SIG-M5 treated with dmso at 0.1 percent for 504 hours (cell line): ENCODE results near the gene MCM8.

Experiments used
- DNase-seq: peaks from one replicate; lab custom pipeline; 2025; ENCODE audit not compliant: unreplicated experiment; lab: John Stamatoyannopoulos, UW

Gene MCM8

DNA sequence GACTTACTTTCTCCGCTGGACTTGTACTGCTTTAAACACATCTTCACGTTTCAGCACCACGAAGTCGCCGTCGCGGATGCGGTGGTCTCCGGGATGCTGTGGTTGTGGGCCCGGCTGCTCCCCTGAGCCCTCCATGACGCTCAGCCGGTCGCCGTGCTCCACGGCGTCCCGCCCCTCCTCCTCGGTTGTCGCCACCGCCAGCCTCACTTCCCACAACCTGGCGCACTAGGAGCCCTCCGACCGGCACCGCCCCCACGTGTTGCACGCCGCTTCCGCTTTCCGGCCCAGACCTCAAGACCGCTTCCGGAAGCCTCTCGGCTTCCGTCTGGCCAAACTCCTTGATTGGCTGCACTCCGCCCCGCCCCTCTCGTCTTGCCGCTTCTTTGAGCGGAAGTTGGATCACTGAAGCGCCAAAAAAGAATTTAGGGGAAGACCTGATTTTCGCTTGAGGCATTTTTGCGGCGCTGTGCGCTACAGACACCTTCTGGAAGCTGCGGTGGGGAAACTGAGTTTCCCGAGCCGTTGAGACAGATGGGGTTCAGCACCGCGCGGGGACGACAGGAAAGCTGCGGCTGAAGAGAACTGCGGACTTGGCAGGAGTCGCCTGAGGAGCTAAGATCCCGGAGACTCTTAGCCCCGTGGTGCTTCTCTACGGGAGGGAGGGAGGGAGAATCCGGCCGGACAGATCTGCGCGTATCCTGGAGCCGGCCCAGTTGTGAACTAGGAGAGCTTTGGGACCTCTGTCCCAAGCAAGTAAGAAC lies at the start of gene MCM8, which contains the start of gene TRMT6:
TSS of gene MCM8 (plus strand) at position 382 of the 761 bp plus-strand sequence. CDS start 1,364 bp downstream, outside the sequence.
TSS of gene TRMT6 (minus strand) at position 263 of the 761 bp plus-strand sequence. CDS start at position 135, 128 bp downstream.
- DNase-seq: peak; percentile 99

DNA sequence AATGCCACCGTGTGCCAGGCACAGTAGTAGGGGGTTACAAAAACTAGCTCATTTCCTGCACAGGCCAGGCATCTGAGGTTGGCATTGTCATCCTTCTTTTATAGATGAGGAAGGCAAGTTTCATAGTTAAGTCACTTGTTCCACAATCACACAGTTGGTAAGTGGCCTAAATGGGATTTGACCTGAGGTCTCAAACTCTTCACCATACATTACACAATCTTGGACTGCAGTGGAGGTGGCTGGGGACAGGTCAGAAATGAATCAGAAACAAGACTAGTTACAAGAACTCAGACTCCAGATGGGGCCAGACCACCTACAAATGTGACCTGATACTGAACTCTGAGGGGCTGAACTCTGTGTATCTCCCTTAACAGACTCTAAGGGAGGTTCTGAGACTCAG lies 49.5 kb upstream of the MCM8 start:
- DNase-seq: no peak

DNA sequence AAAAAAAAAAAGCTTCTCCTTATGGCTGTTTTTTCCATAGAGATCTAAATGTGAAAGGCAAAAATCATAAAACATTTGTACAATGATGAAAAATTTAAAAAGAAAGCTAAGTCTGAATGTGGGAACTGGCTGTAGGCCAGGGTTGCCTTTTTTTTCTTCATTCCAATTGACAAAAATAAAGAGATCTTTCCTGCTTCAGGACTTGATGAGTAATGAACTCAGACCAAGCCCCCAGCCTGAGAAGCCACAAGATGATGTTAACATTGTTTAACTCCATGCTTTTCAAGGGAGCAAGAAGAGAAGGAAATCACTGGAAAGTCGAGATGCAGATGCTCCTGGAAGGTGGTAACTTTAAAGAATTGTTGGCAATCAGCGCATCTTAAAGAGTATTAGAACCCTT lies 41.5 kb upstream of the MCM8 start:
- DNase-seq: no peak

DNA sequence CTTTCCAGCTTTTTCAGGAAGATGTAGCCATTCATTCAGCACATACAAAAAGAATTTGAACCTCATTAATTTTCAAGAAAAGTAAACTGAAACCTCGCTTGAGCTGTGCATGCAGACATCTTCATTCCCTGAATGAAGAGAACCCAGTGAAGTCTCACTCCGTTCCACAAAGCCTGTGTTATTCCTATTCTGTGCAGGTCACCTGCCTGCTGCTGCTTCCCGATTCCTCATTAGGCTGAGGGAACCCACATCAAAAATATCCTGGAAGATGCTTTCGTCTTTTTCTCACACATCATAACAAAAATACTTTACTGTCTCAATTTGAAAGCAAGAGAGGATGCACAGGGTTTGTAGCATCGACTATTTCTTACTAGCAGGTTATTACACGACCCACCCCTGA lies 40.3 kb upstream of the MCM8 start:
- DNase-seq: no peak

DNA sequence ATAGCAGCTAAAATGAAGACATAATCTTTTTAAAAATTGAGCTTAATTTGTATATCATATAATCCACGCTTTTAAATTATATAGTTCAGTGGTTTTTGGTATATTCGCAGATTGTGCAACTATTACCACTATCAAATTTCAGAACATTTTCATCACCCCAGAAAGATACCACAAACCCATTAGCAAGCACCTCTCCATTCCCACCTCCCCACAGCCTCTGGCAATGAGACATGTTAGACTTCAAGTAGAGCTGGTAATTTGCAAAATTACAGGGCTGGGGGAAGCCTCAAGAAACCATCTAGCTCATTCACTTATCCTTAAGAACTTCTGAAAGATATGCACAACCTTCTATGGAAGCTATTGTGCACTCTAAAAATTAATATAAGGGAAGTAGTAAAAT lies 37.3 kb upstream of the MCM8 start:
- DNase-seq: no peak

DNA sequence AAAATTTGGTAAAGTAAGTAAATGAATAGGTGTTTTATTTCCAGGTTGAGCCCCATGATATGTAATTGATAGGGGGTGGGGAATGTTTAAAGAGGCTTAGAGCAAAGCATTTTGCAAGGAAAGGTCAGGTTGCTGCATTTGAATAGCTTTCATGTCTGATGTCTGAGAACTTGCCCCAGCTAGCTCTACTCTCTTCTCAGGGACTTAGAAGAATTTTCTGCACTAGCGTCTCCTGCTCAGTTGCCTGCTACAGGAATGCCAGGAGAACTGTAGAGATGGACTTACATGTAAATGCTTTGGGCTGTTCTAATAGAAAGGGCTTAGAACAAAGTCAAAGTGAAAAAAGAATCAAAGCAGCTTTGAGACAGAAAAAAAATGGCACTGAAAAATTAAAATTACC lies 35.6 kb upstream of the MCM8 start:
- no peak for DNase-seq

DNA sequence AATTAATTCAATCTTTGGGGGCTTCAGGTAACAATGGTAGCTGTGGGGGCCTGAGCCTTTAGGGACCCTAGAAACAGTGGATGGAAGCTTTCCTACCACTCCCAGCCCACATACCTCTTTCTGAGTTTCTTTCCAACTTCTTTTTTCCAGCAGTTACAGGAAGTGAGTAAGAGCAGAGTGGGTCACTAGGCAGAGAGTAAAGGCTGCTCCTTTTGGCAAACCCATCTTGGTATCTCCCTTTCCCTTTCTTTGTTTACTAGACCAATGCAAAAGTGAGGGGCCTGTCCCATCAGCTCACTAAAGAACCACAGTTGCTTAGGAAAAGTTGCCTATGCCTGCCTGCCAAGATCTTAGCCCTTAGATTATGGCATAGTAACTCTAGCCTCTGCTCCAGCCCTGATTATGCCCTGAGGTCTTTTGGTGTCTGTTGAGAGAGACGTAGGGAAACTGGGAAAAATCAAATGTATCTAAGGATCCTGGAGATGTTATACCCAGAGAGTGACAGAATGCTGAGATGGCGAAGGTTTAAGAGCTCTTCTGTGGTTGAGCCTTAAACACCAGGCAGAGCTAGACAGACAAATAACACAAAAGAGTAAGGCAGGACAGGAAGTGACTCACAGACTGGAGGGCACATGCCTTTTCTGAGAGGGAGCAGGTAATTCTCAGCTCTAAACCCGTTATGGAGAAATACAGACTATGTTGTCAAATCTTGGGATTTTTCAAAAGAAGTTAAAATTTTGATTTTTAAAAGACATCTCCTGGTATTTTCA lies 31.4 kb upstream of the MCM8 start:
- DNase-seq: peak; percentile 27

DNA sequence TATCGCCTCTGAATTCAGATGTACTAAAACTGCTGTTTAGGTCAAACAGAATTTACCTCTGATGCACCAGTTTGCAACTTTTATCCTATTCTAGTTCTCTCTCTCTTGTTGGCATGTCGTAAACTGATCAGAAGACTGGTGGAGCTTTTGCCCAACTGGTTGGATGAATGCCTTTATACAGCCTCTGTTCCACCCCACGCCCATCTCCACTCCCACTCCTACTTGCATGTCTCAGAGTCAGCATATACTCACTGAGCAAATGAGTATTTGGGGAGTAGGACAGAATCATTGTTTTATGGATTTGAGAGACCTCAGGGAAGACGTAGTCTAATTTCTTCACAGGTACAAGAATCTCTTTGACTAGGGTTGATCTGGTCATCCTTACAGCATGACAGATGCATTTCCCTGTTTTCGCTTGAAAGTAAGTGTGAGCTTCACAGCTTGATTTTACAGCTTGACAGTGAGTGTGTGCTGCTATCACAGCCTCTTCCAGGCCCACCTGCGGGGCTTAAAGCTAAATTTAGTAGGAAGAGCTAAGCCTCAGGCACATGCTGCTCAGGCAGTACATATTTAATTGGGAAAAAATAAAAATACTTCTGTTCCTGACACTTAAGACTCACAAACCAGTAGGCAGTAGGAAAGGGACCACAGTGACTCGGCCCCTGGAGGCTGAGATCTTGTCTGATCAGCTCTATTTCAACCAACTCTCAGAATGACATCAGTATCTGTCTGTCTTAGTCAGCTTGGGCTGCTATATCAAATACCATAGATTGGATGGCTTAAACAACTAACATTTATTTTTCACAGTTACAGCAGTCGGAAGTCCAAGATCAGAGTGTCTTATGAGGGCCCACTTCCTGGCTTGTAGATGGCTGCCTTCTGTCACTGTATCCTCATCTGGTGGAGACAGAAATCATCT lies 30.6 kb upstream of the MCM8 start:
- no peak for DNase-seq

DNA sequence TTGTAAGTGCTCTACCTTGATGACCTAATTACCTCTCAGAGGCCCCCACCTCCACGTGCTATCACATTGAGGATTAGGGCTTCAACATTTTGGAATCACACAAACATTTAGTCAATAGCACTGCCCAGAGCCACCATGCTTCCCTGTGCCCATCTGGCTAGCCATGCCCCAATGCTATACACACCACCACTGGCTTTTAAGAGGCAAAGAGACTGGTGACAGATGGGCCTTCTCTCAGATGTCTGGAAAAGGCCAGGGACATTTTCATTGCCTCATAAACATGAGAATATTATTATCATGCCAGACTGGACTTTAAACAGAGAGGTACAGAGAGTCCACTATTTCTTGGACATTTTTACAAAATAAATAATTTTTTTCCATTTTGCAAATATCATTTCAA lies 29.9 kb upstream of the MCM8 start:
- no peak for DNase-seq

DNA sequence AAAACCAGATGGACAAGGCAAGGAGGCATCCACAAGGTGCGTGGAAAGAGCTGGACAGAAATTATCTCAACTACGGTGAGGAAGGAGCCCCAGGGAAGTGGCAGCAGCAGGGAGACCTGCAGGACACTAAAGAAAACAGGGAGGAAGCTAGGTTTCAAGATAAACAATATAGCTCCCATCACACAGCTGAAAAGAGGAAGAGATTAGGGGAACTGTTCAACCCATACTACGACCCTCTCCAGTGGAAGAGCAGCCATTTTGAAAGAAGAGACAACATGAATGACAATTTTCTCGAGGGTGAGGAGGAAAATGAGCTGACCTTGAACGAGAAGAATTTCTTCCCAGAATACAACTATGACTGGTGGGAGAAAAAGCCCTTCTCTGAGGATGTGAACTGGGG lies 27.0 kb upstream of the MCM8 start:
- peak; percentile 57 for DNase-seq

DNA sequence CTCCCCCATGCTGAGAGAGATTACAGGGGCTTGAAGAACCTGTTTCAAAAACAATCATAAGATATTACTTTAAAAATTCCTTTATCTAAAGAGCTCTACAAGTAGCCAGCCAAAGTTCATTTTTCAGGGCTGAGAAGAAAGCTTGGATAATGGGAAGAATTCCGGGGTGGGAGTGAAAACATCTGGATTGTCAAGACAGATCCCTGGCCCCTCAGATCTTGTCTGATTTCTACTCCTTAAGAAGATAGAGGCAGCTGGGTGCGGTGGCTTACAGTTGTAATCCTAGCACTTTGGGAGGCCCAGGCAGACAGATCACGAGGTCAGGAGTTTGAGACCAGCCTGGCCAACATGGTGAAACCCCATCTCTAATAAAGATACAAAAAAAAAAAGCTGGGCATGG lies 24.9 kb upstream of the MCM8 start:
- no peak for DNase-seq

DNA sequence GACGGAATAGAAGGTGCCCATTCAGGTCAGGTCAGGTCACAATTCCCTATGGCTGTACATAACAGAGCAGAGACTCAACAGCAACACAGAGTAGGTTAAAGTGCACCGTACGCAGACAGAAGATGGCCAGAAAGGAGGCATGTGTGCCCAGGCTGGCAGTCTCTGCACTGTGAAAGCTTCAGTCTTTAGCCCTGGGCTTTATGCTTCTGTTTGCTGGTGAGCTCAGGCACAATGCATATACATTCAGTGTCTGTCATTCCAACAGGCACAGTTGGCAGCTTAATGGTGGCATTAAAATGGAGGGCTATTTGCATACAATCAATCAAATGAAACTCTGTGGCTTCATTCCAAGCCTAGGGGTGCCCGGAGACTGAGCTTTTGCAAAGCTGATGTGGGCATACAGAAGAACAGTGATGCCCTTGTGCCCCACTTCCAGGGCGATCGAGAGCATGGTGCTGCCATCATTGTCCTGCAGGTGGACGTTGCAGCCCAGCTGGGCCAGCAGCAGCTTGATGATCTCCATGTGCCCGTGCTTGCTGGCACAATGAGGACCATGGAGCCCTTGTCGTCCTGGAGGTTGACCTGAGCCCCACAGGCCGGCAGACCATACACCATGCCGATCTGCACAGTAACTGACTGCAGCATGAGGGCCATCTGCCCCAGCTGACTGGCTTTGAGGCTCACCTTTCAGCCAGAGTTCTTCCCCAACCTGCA lies 22.5 kb upstream of the MCM8 start:
- no peak for DNase-seq

DNA sequence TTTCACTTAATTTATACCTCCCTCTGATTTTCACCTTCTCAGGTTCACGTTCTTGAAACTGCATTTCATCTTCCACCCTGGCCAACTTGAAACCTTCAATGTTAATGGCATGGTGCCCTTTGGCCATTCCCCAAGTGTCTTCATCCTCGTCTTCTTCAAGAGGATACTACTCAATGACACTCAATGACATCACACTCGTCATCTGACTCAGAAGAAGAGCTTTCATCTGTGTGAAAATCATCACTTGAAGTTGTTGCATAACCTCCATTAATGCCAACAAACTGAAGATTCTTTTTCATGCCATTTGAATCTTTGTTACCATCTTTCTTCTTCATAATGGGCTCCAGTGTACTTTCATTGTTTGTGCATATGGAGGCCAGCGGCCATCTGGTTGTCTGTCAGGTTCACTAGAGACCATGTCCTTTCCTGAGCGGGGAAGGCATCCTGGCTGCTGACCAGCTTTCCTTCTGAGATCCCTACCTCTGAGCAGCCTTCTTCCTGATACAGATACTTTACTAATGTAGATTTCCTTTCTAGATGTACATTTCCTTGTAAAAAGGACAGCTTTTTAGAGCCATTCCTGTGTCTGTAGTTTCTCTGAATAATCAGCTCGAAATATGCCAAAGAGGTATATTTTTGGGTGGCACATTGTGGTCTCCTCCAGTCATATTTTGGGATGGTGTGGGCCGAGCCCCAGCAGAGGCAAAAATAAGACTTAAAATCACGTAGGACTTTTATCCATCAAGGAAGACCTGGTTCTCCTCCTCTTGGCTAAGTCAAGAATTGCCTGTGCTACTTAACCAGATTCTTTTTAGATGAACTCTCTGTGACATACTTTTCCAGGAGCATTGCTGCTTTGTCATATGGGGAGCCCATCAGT lies 21.4 kb upstream of the MCM8 start:
- DNase-seq: no peak

DNA sequence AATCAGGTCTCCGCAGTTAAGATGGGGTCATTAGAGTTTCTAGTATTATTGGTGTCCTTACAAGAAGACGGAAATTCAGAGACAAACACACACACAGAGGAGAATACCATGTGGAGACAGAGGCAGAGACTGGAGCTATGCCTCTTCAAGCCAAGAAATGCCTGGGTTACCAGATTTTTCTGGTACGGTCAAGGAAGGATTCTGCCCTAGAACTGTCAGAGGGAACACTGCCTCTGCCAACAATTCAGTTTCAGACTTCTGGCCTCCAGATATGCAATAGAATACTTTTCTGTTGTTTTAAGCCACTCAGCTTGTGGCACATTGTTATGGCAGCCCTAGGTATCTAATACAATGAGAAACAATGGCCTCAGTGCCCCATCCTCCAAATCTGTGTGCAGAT lies 19.0 kb upstream of the MCM8 start:
- no peak for DNase-seq

DNA sequence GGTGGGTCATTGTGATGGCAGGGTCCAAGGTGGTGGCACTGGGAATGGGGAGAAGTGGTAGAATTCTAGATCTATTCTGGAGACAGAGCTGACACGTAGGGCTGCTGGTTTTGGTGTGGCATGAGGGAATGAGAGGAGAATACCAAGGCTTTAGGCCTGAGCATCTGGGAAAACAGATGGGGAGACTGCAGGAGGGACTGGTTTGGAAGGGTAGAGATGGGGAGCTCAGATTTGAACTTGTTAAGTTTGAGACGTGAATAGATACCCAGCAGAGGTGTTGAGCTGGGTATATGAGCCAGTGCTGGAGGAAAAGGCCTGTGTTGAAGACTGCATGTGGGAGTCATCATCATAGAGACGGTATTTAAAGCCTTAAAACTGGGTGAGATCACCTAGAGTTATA lies 17.7 kb upstream of the MCM8 start:
- DNase-seq: no peak

DNA sequence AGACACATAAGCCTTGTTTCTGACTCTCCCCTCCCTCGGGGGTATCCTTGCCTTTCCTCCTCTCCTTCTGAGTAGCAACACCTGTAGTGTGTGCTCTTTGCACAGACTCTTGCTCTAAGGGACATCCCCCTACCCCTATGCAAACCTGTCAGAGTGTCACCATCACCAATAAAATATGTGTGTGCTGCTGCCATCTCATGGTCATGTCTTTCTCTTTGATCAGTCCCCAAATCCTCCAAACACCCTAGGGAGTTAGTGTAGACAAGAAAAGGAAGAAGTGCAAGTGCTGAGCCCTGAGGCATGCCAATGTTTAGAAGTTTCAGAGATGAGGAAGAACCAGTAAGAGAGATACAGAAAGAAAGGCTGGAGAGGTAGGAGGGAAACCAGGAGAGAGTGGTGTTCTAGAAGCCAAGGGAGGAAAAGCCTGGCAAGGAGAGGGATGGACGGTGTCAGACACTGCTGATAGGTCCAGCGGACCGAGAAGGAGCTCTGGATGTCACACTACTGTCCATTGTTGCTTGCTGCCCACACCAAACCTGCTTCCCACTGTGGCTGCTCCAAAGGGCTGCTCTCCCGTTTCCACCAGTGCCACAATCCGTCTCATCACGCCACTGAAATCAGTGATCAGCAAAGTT lies 16.5 kb upstream of the MCM8 start:
- DNase-seq: peak; percentile 62

DNA sequence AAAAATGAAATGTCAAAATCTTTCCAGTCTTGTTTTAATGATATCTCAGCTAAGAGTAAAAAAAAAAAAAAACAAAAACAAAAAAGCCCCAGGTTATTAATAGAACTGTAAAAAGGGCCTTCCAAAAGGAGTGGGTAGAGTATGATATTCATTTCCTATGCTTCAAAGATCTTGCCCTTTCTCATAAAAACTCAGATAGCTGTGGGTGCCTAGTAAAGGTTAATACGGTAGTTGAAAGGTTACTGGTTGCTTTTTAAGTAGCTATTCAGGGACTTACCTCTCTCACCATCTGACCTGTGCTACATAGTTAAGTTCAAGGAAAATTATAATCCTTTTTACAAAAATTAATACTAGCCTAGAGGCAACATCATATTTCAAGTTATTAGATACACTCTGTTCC lies 15.1 kb upstream of the MCM8 start:
- no peak for DNase-seq

DNA sequence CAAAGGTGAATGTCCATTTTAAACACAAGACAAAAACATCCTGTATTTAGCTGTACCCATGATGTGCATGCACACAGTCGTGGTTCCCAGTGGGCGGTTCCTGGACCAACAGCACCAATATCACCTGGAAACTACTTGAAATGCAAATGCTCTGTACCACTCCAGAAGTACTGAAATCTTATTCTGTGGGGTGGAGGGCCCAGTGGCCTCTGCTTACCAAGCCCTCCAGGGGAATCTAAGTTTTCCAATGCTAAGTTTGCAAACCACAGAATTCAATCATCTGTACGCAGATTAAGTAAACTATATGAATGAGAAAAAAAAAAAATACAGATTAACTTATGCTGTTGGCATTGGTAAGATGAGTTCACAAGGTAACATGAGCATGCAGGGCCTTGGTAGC lies 14.2 kb upstream of the MCM8 start:
- no peak for DNase-seq

DNA sequence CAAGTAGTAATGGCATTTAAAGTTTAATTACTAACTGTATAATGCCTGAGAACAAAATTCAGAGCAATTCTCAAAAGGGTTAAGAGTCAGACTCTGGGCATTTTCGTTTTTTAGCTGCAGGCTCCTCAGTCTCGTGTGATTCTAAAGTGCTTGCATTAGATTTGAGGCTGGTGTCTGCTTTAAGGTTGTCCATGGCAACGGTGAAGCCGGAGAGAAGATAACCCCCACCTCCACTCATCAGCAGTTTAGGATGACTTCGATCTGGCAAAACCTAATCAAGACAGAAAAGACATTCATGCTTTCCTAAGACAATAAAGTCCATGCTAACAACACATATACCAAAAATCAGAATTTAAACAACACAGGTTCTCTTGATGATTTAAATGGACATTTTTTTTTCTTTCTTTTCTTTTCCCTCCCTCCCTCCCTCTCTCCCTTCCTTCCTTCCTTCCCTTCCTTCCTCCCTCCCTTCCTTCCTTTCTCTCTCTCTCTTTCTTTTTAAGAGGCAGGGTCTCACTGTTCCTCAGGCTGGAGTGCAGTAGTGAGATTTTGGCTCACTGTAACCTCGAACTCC lies 11.9 kb upstream of the MCM8 start:
- no peak for DNase-seq
